HG02973 (cell line): ENCODE measurements around the gene TEAD4.
A peak's percentile ranks its signal among the peaks of the same experiment; 100 is the strongest.

Experiments used
- ATAC-seq: cut with Tn5 transposase; IDR thresholded peaks from one replicate; pipeline ENCODE4 v1.9.1; 2021; ENCODE audit warnings: moderate library complexity; ENCODE audit not compliant: unreplicated experiment

The TEAD4 gene

GRCh38 chr12:3077572-3078081, 118.4 kb downstream of the TEAD4 start:
- ATAC-seq, result peak; percentile 21

- ATAC-seq, result no peak
Observed at GRCh38 chr12:3078086-3078820, 119.1 kb downstream of the TEAD4 start.

- no peak for ATAC-seq
Observed at GRCh38 chr12:3081091-3081490, 121.9 kb downstream of the TEAD4 start.

- no peak for ATAC-seq
Observed at GRCh38 chr12:3081886-3082285, 122.7 kb downstream of the TEAD4 start.

GRCh38 chr12:3083241-3083920, 124.2 kb downstream of the TEAD4 start:
- no peak for ATAC-seq

- no peak for ATAC-seq
Observed at GRCh38 chr12:3083921-3084347, 124.7 kb downstream of the TEAD4 start.

- no peak for ATAC-seq
Observed at GRCh38 chr12:3084742-3085141, 125.5 kb downstream of the TEAD4 start.

- ATAC-seq, result no peak
Observed at GRCh38 chr12:3085341-3086139, 126.3 kb downstream of the TEAD4 start.

GRCh38 chr12:3086211-3086610, 127.0 kb downstream of the TEAD4 start:
- no peak for ATAC-seq

GRCh38 chr12:3086729-3087323, 127.6 kb downstream of the TEAD4 start:
- no peak for ATAC-seq

- no peak for ATAC-seq
Observed at GRCh38 chr12:3087758-3088650, 128.8 kb downstream of the TEAD4 start.

GRCh38 chr12:3089588-3089987, 130.4 kb downstream of the TEAD4 start:
- no peak for ATAC-seq
